Astrocyte (in vitro differentiated cells and primary cell): ENCODE measurements around the gene MAEA. TPM values are rescaled to one million over a fixed set of nuclear protein-coding genes. Genes with fewer than 3 reads are reported as not detected.
A peak's percentile ranks its signal among the peaks of the same experiment; 100 is the strongest.

Source experiments
- DNase-seq: peaks from one replicate; pipeline ENCODE4 v3.0.0-alpha.2; 2010; ENCODE audit warnings: low read depth
- FAIRE-seq: peaks from 2 replicates; lab custom pipeline; 2011; peaks lifted over from hg19 to GRCh38; lab: Jason Lieb, UNC
- H2AFZ ChIP-seq: 2 replicates; pipeline ENCODE4 v1.6.0; 2012; ENCODE audit warnings: low read depth, low read length, inconsistent platforms
- H3K27ac ChIP-seq: 2 replicates; pipeline ENCODE4 v1.5.1; 2011; ENCODE audit warnings: low read depth, low read length, inconsistent platforms
- H3K27me3 ChIP-seq: 2 replicates; pipeline ENCODE4 v1.6.0; 2011; ENCODE audit warnings: low read length, inconsistent platforms; ENCODE audit not compliant: insufficient read depth
- H3K36me3 ChIP-seq: 2 replicates; pipeline ENCODE4 v1.5.1; 2011; ENCODE audit warnings: low read length, inconsistent platforms; ENCODE audit not compliant: insufficient read depth
- H3K4me1 ChIP-seq: 2 replicates; pipeline ENCODE4 v1.5.1; 2011; ENCODE audit warnings: low read length, inconsistent platforms; ENCODE audit not compliant: insufficient read depth
- H3K4me2 ChIP-seq: 2 replicates; pipeline ENCODE4 v1.6.0; 2012; ENCODE audit warnings: low read length, inconsistent platforms
- H3K4me3 ChIP-seq: 2 replicates; pipeline ENCODE4 v1.5.1; 2011; ENCODE audit warnings: low read depth, mild to moderate bottlenecking, low read length, inconsistent platforms; ENCODE audit not compliant: insufficient read depth
- H3K79me2 ChIP-seq: 2 replicates; pipeline ENCODE4 v1.6.0; 2012; ENCODE audit warnings: mild to moderate bottlenecking, low read length, inconsistent platforms; ENCODE audit not compliant: insufficient read depth
- H3K9ac ChIP-seq: 2 replicates; pipeline ENCODE4 v1.6.0; 2012; ENCODE audit warnings: mild to moderate bottlenecking, low read length, inconsistent platforms
- H3K9me3 ChIP-seq: 2 replicates; pipeline ENCODE4 v1.5.1; 2012; ENCODE audit warnings: low read depth, mild to moderate bottlenecking, low read length, inconsistent platforms; ENCODE audit not compliant: insufficient read depth
- H4K20me1 ChIP-seq: 2 replicates; pipeline ENCODE4 v1.6.0; 2012; ENCODE audit warnings: low read length, inconsistent platforms; ENCODE audit not compliant: insufficient read depth
- H3K27ac Mint-ChIP-seq: one replicate; pipeline ENCODE4 v1.8.0; 2021; ENCODE audit warnings: mild to moderate bottlenecking, mixed read lengths; ENCODE audit not compliant: unreplicated experiment
- H3K27me3 Mint-ChIP-seq: one replicate; pipeline ENCODE4 v1.8.0; 2021; ENCODE audit warnings: low read depth, mixed read lengths; ENCODE audit not compliant: unreplicated experiment
- H3K36me3 Mint-ChIP-seq: one replicate; pipeline ENCODE4 v1.8.0; 2021; ENCODE audit warnings: low read depth, mixed read lengths; ENCODE audit not compliant: unreplicated experiment
- H3K4me1 Mint-ChIP-seq: one replicate; pipeline ENCODE4 v1.8.0; 2021; ENCODE audit warnings: low read depth, mixed read lengths; ENCODE audit not compliant: unreplicated experiment
- H3K4me3 Mint-ChIP-seq: one replicate; pipeline ENCODE4 v1.8.0; 2021; ENCODE audit warnings: mild to moderate bottlenecking, moderate library complexity, mixed read lengths; ENCODE audit not compliant: unreplicated experiment
- H3K9me3 Mint-ChIP-seq: one replicate; pipeline ENCODE4 v1.8.0; 2021; ENCODE audit warnings: mild to moderate bottlenecking, mixed read lengths; ENCODE audit not compliant: unreplicated experiment
- CTCF ChIP-seq: IDR thresholded peaks from 2 replicates; pipeline ENCODE4 v1.5.1; 2011; ENCODE audit warnings: low read depth, mild to moderate bottlenecking, inconsistent platforms, low read length, moderate library complexity; ENCODE audit not compliant: insufficient read depth
- EZH2 ChIP-seq: IDR thresholded peaks from 2 replicates; pipeline ENCODE4 v1.6.1; 2012; ENCODE audit warnings: mild to moderate bottlenecking, low read length, inconsistent platforms; ENCODE audit not compliant: insufficient read depth
- total RNA-seq: library from RNA; stranded (reverse); gene quantifications from 2 replicates; pipeline ENCODE4 v1.2.1, GENCODE V29; 2021

The MAEA gene
- total RNA-seq, 1 donor from 2014 or later = 79.3 TPM

- H3K4me1 Mint-ChIP-seq = peaks cover 36% of the 10 kb centered on the region
- peaks cover 73% of the 10 kb centered on the region for H4K20me1 ChIP-seq
- DNase-seq = peak; percentile 79
- H3K27me3 Mint-ChIP-seq = no peaks in the 10 kb centered on the region
- peak overlapping the region; percentile 86 for H3K27ac Mint-ChIP-seq
- H3K27me3 ChIP-seq = no peaks in the 10 kb centered on the region
- peaks cover 24% of the 10 kb centered on the region for H3K4me1 ChIP-seq
- H3K36me3 ChIP-seq = no peaks in the 10 kb centered on the region
- peaks cover 3% of the 10 kb centered on the region for H3K36me3 Mint-ChIP-seq
- H3K9me3 Mint-ChIP-seq = no peaks in the 10 kb centered on the region
- H2AFZ ChIP-seq = no peak overlapping the region
- peaks cover 87% of the 10 kb centered on the region for H3K79me2 ChIP-seq
- no peak for FAIRE-seq
- H3K27ac ChIP-seq = peak overlapping the region; percentile 31
- no peaks in the 10 kb centered on the region for H3K9me3 ChIP-seq
- H3K9ac ChIP-seq = peak overlapping the region; percentile 18
- TF ChIP-seq EZH2 (no peak), CTCF (no peak)
- H3K4me3 Mint-ChIP-seq = no peak overlapping the region
- H3K4me3 ChIP-seq = no peak overlapping the region
- peak overlapping the region; percentile 29 for H3K4me2 ChIP-seq
These were observed 4.3 kb downstream of the MAEA start for GRCh38 chr4:1293991-1294390.

- Histone ChIP-seq H3K4me3 (no peak overlapping the region), H2AFZ (no peak overlapping the region), H3K27ac (no peak overlapping the region), H3K4me1 (peaks cover 22% of the 10 kb centered on the region), H3K9ac (no peak overlapping the region), H3K36me3 (peaks cover 2% of the 10 kb centered on the region), H4K20me1 (peaks cover 77% of the 10 kb centered on the region), H3K9me3 (no peaks in the 10 kb centered on the region), H3K4me2 (peak overlapping the region; percentile 29), H3K79me2 (peaks cover 91% of the 10 kb centered on the region), H3K27me3 (no peaks in the 10 kb centered on the region)
- no peak overlapping the region for H3K27ac Mint-ChIP-seq
- no peak overlapping the region for H3K4me3 Mint-ChIP-seq
- peaks cover 3% of the 10 kb centered on the region for H3K36me3 Mint-ChIP-seq
- H3K9me3 Mint-ChIP-seq = no peaks in the 10 kb centered on the region
- FAIRE-seq = no peak
- TF ChIP-seq CTCF = no peak
- no peak for TF ChIP-seq EZH2
- H3K4me1 Mint-ChIP-seq = peaks cover 36% of the 10 kb centered on the region
- no peak for DNase-seq
- no peaks in the 10 kb centered on the region for H3K27me3 Mint-ChIP-seq
These were observed 4.7 kb downstream of the MAEA start for GRCh38 chr4:1294424-1294823.

GRCh38 chr4:1294891-1295290 lies 5.2 kb downstream of the MAEA start:
- no peak for FAIRE-seq
- no peak for DNase-seq
- H3K4me1 Mint-ChIP-seq = peaks cover 36% of the 10 kb centered on the region

More at GRCh38 chr4:1294891-1295290, 5.2 kb downstream of the MAEA start:
- peak overlapping the region; percentile 27 for H3K4me3 Mint-ChIP-seq
- Histone ChIP-seq H3K9me3 (no peaks in the 10 kb centered on the region), H3K4me3 (no peak overlapping the region), H2AFZ (no peak overlapping the region), H3K27me3 (no peaks in the 10 kb centered on the region), H3K4me1 (peaks cover 22% of the 10 kb centered on the region), H3K4me2 (no peak overlapping the region), H4K20me1 (peaks cover 81% of the 10 kb centered on the region), H3K36me3 (peaks cover 6% of the 10 kb centered on the region), H3K27ac (no peak overlapping the region), H3K9ac (no peak overlapping the region), H3K79me2 (peaks cover 93% of the 10 kb centered on the region)
- TF ChIP-seq EZH2 (no peak), CTCF (no peak)
- H3K27ac Mint-ChIP-seq = peak overlapping the region; percentile 58
- H3K9me3 Mint-ChIP-seq = no peaks in the 10 kb centered on the region
- peaks cover 3% of the 10 kb centered on the region for H3K36me3 Mint-ChIP-seq
- no peaks in the 10 kb centered on the region for H3K27me3 Mint-ChIP-seq
